SK-N-SH treated with all-trans-retinoic acid at 6 μM for 48 hours (cell line): Measurements from ENCODE around the gene RUSC2.
A peak's percentile ranks its signal among the peaks of the same experiment; 100 is the strongest.

ENCODE experiments used
- ATAC-seq: fragments of 200-7000 bp; cut with Tn5 transposase; 3 replicates; pipeline ENCODE4 v1.9.1; 2020; ENCODE audit warnings: mild to moderate bottlenecking, moderate library complexity
- ARNTL ChIP-seq: fragments of 450-650 bp; formaldehyde crosslinking; IDR thresholded peaks from 2 replicates; pipeline ENCODE4 v1.5.0; 2020; ENCODE audit warnings: low read depth, mild to moderate bottlenecking, moderate library complexity, borderline replicate concordance
- BACH2 ChIP-seq: fragments of 250-450 bp; sonication (Bioruptor Pico); IDR thresholded peaks from 2 replicates; pipeline ENCODE4 v1.9.0; 2021; ENCODE audit warnings: mild to moderate bottlenecking, borderline replicate concordance
- CREB5 ChIP-seq: fragments of 250-450 bp; sonication (Bioruptor Pico); IDR thresholded peaks from 2 replicates; pipeline ENCODE4 v1.5.1; 2020; ENCODE audit warnings: low read depth, mild to moderate bottlenecking, moderate library complexity
- CSDC2 ChIP-seq: fragments of 250-450 bp; sonication (Bioruptor Pico); IDR thresholded peaks from 2 replicates; pipeline ENCODE4 v1.5.0; 2020; ENCODE audit warnings: mild to moderate bottlenecking, moderate library complexity
- CSRNP3 ChIP-seq: fragments of 250-450 bp; sonication (Bioruptor Pico); IDR thresholded peaks from 2 replicates; pipeline ENCODE4 v1.5.1; 2021; ENCODE audit warnings: mild to moderate bottlenecking, moderate library complexity
- ESRRG ChIP-seq: fragments of 250-450 bp; sonication (Bioruptor Pico); IDR thresholded peaks from 2 replicates; pipeline ENCODE4 v1.6.1; 2021; ENCODE audit warnings: mild to moderate bottlenecking
- GLIS3 ChIP-seq: fragments of 250-450 bp; sonication (Bioruptor Pico); IDR thresholded peaks from 2 replicates; pipeline ENCODE4 v1.5.0; 2020; ENCODE audit warnings: mild to moderate bottlenecking, moderate library complexity
- ISL1 ChIP-seq: fragments of 250-450 bp; sonication (Bioruptor Pico); IDR thresholded peaks from 2 replicates; pipeline ENCODE4 v2.1.2; 2022; ENCODE audit warnings: mild to moderate bottlenecking, moderate library complexity
- OSR1 ChIP-seq: fragments of 250-450 bp; sonication (Bioruptor Pico); IDR thresholded peaks from 2 replicates; pipeline ENCODE4 v1.8.0; 2022; ENCODE audit warnings: moderate library complexity, mild to moderate bottlenecking, inconsistent platforms
- PATZ1 ChIP-seq: fragments of 250-450 bp; sonication (Bioruptor Pico); IDR thresholded peaks from 2 replicates; pipeline ENCODE4 v1.8.0; 2020; ENCODE audit warnings: mild to moderate bottlenecking, moderate library complexity, borderline replicate concordance
- POU6F1 ChIP-seq: fragments of 250-450 bp; sonication (Bioruptor Pico); IDR thresholded peaks from 2 replicates; pipeline ENCODE4 v1.8.0; 2021; ENCODE audit warnings: low read depth, mild to moderate bottlenecking, moderate library complexity, borderline replicate concordance
- PPARA ChIP-seq: fragments of 250-450 bp; sonication (Bioruptor Pico); IDR thresholded peaks from 2 replicates; pipeline ENCODE4 v1.5.0; 2020; ENCODE audit warnings: mild to moderate bottlenecking, borderline replicate concordance
- RARB ChIP-seq: fragments of 250-450 bp; sonication (Bioruptor Pico); IDR thresholded peaks from 2 replicates; pipeline ENCODE4 v1.8.0; 2021; ENCODE audit warnings: mild to moderate bottlenecking, moderate library complexity
- SNAI2 ChIP-seq: fragments of 250-450 bp; sonication (Bioruptor Pico); IDR thresholded peaks from 2 replicates; pipeline ENCODE4 v1.5.0; 2020; ENCODE audit warnings: mild to moderate bottlenecking, moderate library complexity
- TCF4 ChIP-seq: fragments of 250-450 bp; sonication (Bioruptor Pico); IDR thresholded peaks from 2 replicates; pipeline ENCODE4 v1.8.0; 2021; ENCODE audit warnings: mild to moderate bottlenecking, moderate library complexity, borderline replicate concordance
- TOX ChIP-seq: fragments of 250-450 bp; sonication (Bioruptor Pico); IDR thresholded peaks from 2 replicates; pipeline ENCODE4 v1.8.0; 2021; ENCODE audit warnings: mild to moderate bottlenecking, moderate library complexity, borderline replicate concordance
- TSHZ2 ChIP-seq: fragments of 250-450 bp; sonication (Bioruptor Pico); IDR thresholded peaks from 2 replicates; pipeline ENCODE4 v1.5.0; 2020; ENCODE audit warnings: mild to moderate bottlenecking, moderate library complexity
- ZC3H10 ChIP-seq: fragments of 250-450 bp; sonication (Bioruptor Pico); IDR thresholded peaks from 2 replicates; pipeline ENCODE4 v1.5.1; 2021; ENCODE audit warnings: mild to moderate bottlenecking, moderate library complexity
- ZFP3 ChIP-seq: fragments of 250-450 bp; sonication (Bioruptor Pico); IDR thresholded peaks from 2 replicates; pipeline ENCODE4 v1.5.0; 2020; ENCODE audit warnings: mild to moderate bottlenecking, moderate library complexity
- ZFP30 ChIP-seq: fragments of 450-650 bp; formaldehyde crosslinking; IDR thresholded peaks from 2 replicates; pipeline ENCODE4 v1.5.0; 2022; ENCODE audit warnings: mild to moderate bottlenecking, moderate library complexity
- ZNF565 ChIP-seq: fragments of 450-650 bp; formaldehyde crosslinking; conservative IDR thresholded peaks from 2 replicates; pipeline ENCODE4 v1.5.0; 2020; ENCODE audit warnings: low read depth, mild to moderate bottlenecking, moderate library complexity
- ZNF70 ChIP-seq: fragments of 450-650 bp; formaldehyde crosslinking; IDR thresholded peaks from 2 replicates; pipeline ENCODE4 v1.5.0; 2020; ENCODE audit warnings: mild to moderate bottlenecking, moderate library complexity
- ZNF8 ChIP-seq: fragments of 450-650 bp; formaldehyde crosslinking; IDR thresholded peaks from 2 replicates; pipeline ENCODE4 v1.5.0; 2020; ENCODE audit warnings: mild to moderate bottlenecking, moderate library complexity

RUSC2 gene

GRCh38 chr9:35489313-35490154 is at the start of gene RUSC2:
RUSC2 (plus strand) TSS chr9:35490111; CDS start chr9:35546522, 56,411 bp downstream.
- TF ChIP-seq RARB (CRISPR knock-in tag) = no peak
- no peak for TF ChIP-seq ZNF565 (CRISPR knock-in tag)
- no peak for TF ChIP-seq SNAI2 (CRISPR knock-in tag)
- no peak for TF ChIP-seq CREB5
- no peak for TF ChIP-seq ZNF70 (CRISPR knock-in tag)
- TF ChIP-seq GLIS3 = no peak
- TF ChIP-seq OSR1 (CRISPR knock-in tag) = no peak
- no peak for TF ChIP-seq TOX (CRISPR knock-in tag)
- no peak for TF ChIP-seq CSDC2
- TF ChIP-seq ARNTL (CRISPR knock-in tag) = no peak
- TF ChIP-seq BACH2 (CRISPR knock-in tag) = no peak
- no peak for TF ChIP-seq TCF4 (CRISPR knock-in tag)
- TF ChIP-seq ESRRG (CRISPR knock-in tag) = no peak
- peak; percentile 47; the same call in 1 of the 2 replicates for TF ChIP-seq TSHZ2 (CRISPR knock-in tag)
- no peak for TF ChIP-seq ZC3H10
- no peak for TF ChIP-seq PPARA (CRISPR knock-in tag)
- TF ChIP-seq POU6F1 = no peak
- no peak for TF ChIP-seq CSRNP3
- no peak for TF ChIP-seq ISL1
- no peak for TF ChIP-seq ZFP30 (CRISPR knock-in tag)
- no peak for TF ChIP-seq PATZ1
- peak; percentile 36; the same call in 1 of the 2 replicates for TF ChIP-seq ZNF8 (CRISPR knock-in tag)
- TF ChIP-seq ZFP3 = peak; percentile 71; the same call in 1 of the 2 replicates
- TF ChIP-seq, all 23 proteins: peak for 3
- ATAC-seq = peak; percentile 87

- TF ChIP-seq PPARA (CRISPR knock-in tag) = no peak
- TF ChIP-seq OSR1 (CRISPR knock-in tag) = no peak
- TF ChIP-seq ZFP30 (CRISPR knock-in tag) = no peak
- TF ChIP-seq CSDC2 = no peak
- no peak for TF ChIP-seq POU6F1
- TF ChIP-seq ARNTL (CRISPR knock-in tag) = no peak
- no peak for TF ChIP-seq ZNF565 (CRISPR knock-in tag)
- ATAC-seq = no peak
Observed at GRCh38 chr9:35446012-35446411, 43.9 kb upstream of the RUSC2 start.
